Endothelial cell of umbilical vein (primary cell): ENCODE measurements around the gene ADARB2. TPM values are rescaled to one million over a fixed set of nuclear protein-coding genes. Genes with fewer than 3 reads are reported as not detected.

ENCODE experiments used
- BruUV-seq: library from RNA; stranded (reverse); fragments of 400-500 nt; replicated peaks from 2 replicates; lab custom pipeline; 2021; lab: Mats Ljungman, UMichigan
- CTCF ChIA-PET: fragments of 300-600, 350-600 bp; sonication (Branson Sonifier 250); formaldehyde crosslinking; loops from one replicate; lab custom pipeline; 2021; ENCODE audit warnings: antibody characterized with exemption, inconsistent platforms; lab: Charles Lee
- POLR2A ChIA-PET: fragments of 300-600, 350-600 bp; sonication (Branson Sonifier 250); formaldehyde crosslinking; loops from one replicate; lab custom pipeline; 2021; ENCODE audit warnings: antibody characterized with exemption, inconsistent platforms; lab: Charles Lee
- DNase-seq: peaks from one replicate; pipeline ENCODE4 v3.0.0-alpha.2; 2011; ENCODE audit warnings: low read depth, low spot score
- FAIRE-seq: peaks from 2 replicates; lab custom pipeline; 2011; peaks lifted over from hg19 to GRCh38; lab: Jason Lieb, UNC
- H2AFZ ChIP-seq: 2 replicates; pipeline ENCODE4 v1.6.0; 2012; ENCODE audit warnings: low read depth, low read length, control low read depth, inconsistent platforms
- H3K27ac ChIP-seq: 2 replicates; pipeline ENCODE4 v1.5.1; 2011; ENCODE audit warnings: low read depth, mild to moderate bottlenecking, control low read depth, low read length, moderate library complexity; ENCODE audit not compliant: insufficient read depth
- H3K27me3 ChIP-seq, 2 experiments: 2 replicates each; pipeline versions ENCODE4 v1.6.0 to v1.6.1; 2011; ENCODE audit warnings: low read length in 2 of 2, mixed read lengths in 1 of 2; ENCODE audit not compliant: control insufficient read depth in 2 of 2, insufficient read depth in 2 of 2
- H3K36me3 ChIP-seq, 2 experiments: 2 replicates in 1 of 2; 3 replicates in 1 of 2; pipeline ENCODE4 v1.5.1; 2011; ENCODE audit warnings: low read length in 2 of 2, mild to moderate bottlenecking in 1 of 2, moderate library complexity in 1 of 2; ENCODE audit not compliant: control insufficient read depth in 2 of 2, insufficient read depth in 2 of 2; ENCODE audit errors: extremely low read depth in 1 of 2
- H3K4me1 ChIP-seq: 3 replicates; pipeline ENCODE4 v1.5.1; 2011; ENCODE audit warnings: mild to moderate bottlenecking, low read length; ENCODE audit not compliant: control insufficient read depth, insufficient read depth; ENCODE audit errors: extremely low read depth
- H3K4me2 ChIP-seq: 2 replicates; pipeline ENCODE4 v1.6.1; 2011; ENCODE audit warnings: low read length, control low read depth, mixed read lengths; ENCODE audit not compliant: insufficient read depth
- H3K4me3 ChIP-seq, 3 experiments: fragments of 200-600 bp in 1 of 3; sonication (generic), shearing (Covaris generic) in 1 of 3; replicated peaks in 1 of 3; 2 replicates each; pipeline ENCODE4 v1.5.1; 2011 to 2016; ENCODE audit warnings: control low read depth in 3 of 3, low read length in 3 of 3, mild to moderate bottlenecking in 2 of 3, inconsistent platforms in 1 of 3, low read depth in 1 of 3, moderate library complexity in 1 of 3; ENCODE audit not compliant: insufficient read depth in 1 of 3
- H3K79me2 ChIP-seq: 2 replicates; pipeline ENCODE4 v1.6.0; 2012; ENCODE audit warnings: low read length, inconsistent platforms; ENCODE audit not compliant: control insufficient read depth, insufficient read depth
- H3K9ac ChIP-seq: replicated peaks from 2 replicates; pipeline ENCODE3; 2011; ENCODE audit warnings: low read length, control low read depth; ENCODE audit not compliant: insufficient read depth; ENCODE audit errors: extremely low read depth
- H3K9me1 ChIP-seq: replicated peaks from 3 replicates; pipeline ENCODE4 v1.6.0; 2011; ENCODE audit warnings: mild to moderate bottlenecking, low read length; ENCODE audit not compliant: control insufficient read depth, insufficient read depth; ENCODE audit errors: extremely low read depth
- H3K9me3 ChIP-seq: replicated peaks from 2 replicates; pipeline ENCODE4 v1.5.1; 2012; ENCODE audit warnings: low read length, inconsistent platforms; ENCODE audit not compliant: control insufficient read depth, insufficient read depth
- H4K20me1 ChIP-seq: replicated peaks from 2 replicates; pipeline ENCODE3; 2011; ENCODE audit warnings: mild to moderate bottlenecking, low read length; ENCODE audit not compliant: control insufficient read depth, insufficient read depth; ENCODE audit errors: extremely low read depth
- FOS ChIP-seq: IDR thresholded peaks from 2 replicates; pipeline ENCODE4 v1.6.1; 2011; ENCODE audit warnings: mild to moderate bottlenecking, low read length, moderate library complexity, borderline replicate concordance; ENCODE audit not compliant: insufficient read depth
- GATA2 ChIP-seq: IDR thresholded peaks from 2 replicates; pipeline ENCODE4 v1.7.0; 2011; ENCODE audit warnings: low read depth, mild to moderate bottlenecking, moderate library complexity, mixed read lengths, low read length; ENCODE audit not compliant: insufficient read length, insufficient read depth
- JUN ChIP-seq: IDR thresholded peaks from 2 replicates; pipeline ENCODE4 v1.6.1; 2011; ENCODE audit warnings: borderline replicate concordance, low read depth; ENCODE audit not compliant: insufficient read length, insufficient read depth
- MYC ChIP-seq: IDR thresholded peaks from one replicate; pipeline ENCODE4 v1.6.1; 2011; ENCODE audit warnings: mild to moderate bottlenecking, low read depth, low read length
- POLR2AphosphoS5 ChIP-seq: IDR thresholded peaks from 2 replicates; pipeline ENCODE4 v1.6.1; 2012; ENCODE audit warnings: low read depth, mild to moderate bottlenecking, control low read depth, low read length, moderate library complexity; ENCODE audit not compliant: insufficient read depth
- dilution Hi-C: fragments of 300-500 bp; cut with MboI; formaldehyde crosslinking; loops from one replicate; pipeline ENCODE4 v1.15.0; 2019; ENCODE audit warnings: low sequenced_read_pairs; ENCODE audit not compliant: extremely low pct_ligation_motif_present
- intact Hi-C: fragments of 100-400 bp; cut with micrococcal nuclease; formaldehyde crosslinking; loops from one replicate; pipeline ENCODE4 v1.10.0; 2022
- polyA plus RNA-seq, 4 experiments: library from polyadenylated mRNA; depleted of rRNA in 3 of 4; stranded (reverse) in 3 of 4; unstranded in 1 of 4; fragments of >200 nt; gene quantifications; 2 replicates each; pipeline versions ENCODE4 v1.2.1 to v1.2.3, GENCODE V29; 2011 to 2012; ENCODE audit warnings: missing spikeins in 1 of 4
- total RNA-seq: library from RNA; stranded (reverse); gene quantifications from 2 replicates; pipeline ENCODE4 v1.2.3, GENCODE V29; 2021
- TF ChIP-seq, protein P1 (sequence below), 2 donors: IDR thresholded peaks; 1 replicate in 1 of 2; 2 replicates in 1 of 2; pipeline ENCODE4 v1.5.1; 2011; ENCODE audit warnings: low read length in 2 of 2, mild to moderate bottlenecking in 2 of 2, moderate library complexity in 2 of 2, control low read depth in 1 of 2, inconsistent platforms in 1 of 2, low read depth in 1 of 2; ENCODE audit not compliant: insufficient read depth in 1 of 2; ENCODE audit errors: extremely low read depth in 1 of 2
- TF ChIP-seq, protein P2 (sequence below): IDR thresholded peaks from 2 replicates; pipeline ENCODE4 v1.6.1; 2011; ENCODE audit not compliant: insufficient read depth, insufficient read length

The ADARB2 gene
- total and polyA plus RNA-seq, 2 donors (not counting 3 experiments of a cell fraction or from before 2014, with no cell fraction given) = not detected

DNA sequence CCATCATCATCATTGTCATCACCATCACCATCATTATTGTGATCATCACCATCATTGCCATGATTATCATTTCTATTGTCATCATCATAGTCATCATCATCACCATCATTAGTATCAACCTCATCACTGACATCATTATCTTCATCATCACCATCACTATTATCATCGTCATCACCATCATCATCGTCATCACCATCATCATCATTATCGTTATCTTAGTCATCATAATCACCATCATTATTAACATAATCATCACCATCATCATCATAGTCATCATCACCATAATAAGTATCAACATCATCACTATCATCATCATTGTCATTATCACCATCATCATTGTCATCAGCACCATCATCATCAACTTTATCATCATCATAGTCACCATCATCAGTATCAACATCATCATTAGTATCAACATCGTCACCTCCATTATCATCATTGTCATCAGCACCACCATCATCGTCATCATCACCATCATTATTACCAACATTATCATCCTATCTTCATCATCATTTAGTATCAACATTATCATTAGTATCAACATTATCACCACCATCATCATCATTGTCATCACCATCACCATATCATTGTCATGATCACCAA lies 241.3 kb downstream of the ADARB2 start:
- DNase-seq (no peak), FAIRE-seq (no peak)
- CTCF ChIA-PET = no interaction called here
- intact Hi-C loops = no loop called here
- dilution Hi-C loops = no loop called here
- POLR2A ChIA-PET = no interaction called here
- H3K9me1 ChIP-seq = no peaks in the 10 kb centered on the region
- no peak overlapping the region for H3K9ac ChIP-seq
- H3K27ac ChIP-seq = no peak overlapping the region
- TF ChIP-seq GATA2 (no peak), MYC (no peak), JUN (no peak), POLR2AphosphoS5 (no peak), FOS (no peak)
- TF ChIP-seq, protein P1, sequence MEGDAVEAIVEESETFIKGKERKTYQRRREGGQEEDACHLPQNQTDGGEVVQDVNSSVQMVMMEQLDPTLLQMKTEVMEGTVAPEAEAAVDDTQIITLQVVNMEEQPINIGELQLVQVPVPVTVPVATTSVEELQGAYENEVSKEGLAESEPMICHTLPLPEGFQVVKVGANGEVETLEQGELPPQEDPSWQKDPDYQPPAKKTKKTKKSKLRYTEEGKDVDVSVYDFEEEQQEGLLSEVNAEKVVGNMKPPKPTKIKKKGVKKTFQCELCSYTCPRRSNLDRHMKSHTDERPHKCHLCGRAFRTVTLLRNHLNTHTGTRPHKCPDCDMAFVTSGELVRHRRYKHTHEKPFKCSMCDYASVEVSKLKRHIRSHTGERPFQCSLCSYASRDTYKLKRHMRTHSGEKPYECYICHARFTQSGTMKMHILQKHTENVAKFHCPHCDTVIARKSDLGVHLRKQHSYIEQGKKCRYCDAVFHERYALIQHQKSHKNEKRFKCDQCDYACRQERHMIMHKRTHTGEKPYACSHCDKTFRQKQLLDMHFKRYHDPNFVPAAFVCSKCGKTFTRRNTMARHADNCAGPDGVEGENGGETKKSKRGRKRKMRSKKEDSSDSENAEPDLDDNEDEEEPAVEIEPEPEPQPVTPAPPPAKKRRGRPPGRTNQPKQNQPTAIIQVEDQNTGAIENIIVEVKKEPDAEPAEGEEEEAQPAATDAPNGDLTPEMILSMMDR (IDR thresholded peaks at IDR 0.05; ENCODE audit: extremely low read depth in 1 of 2, insufficient read depth in 1 of 2, low read depth in 1 of 2, low read length in 2 of 2) = no peak
- TF ChIP-seq, protein P2, sequence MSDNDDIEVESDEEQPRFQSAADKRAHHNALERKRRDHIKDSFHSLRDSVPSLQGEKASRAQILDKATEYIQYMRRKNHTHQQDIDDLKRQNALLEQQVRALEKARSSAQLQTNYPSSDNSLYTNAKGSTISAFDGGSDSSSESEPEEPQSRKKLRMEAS = no peak
- BruUV-seq = no TSS peak
- H4K20me1 ChIP-seq = no peaks in the 10 kb centered on the region
- H3K4me1 ChIP-seq = no peaks in the 10 kb centered on the region
- peaks cover 11% of the 10 kb centered on the region for H3K9me3 ChIP-seq
- H3K36me3 ChIP-seq = no peaks in the 10 kb centered on the region
- no peaks in the 10 kb centered on the region for H3K79me2 ChIP-seq
- H3K4me3 ChIP-seq = no peak overlapping the region
- H2AFZ ChIP-seq = no peak overlapping the region
- no peaks in the 10 kb centered on the region for H3K27me3 ChIP-seq
- no peak overlapping the region for H3K4me2 ChIP-seq
